Pancreas (tissue), 10 donors: ENCODE measurements around the gene TCL1A. TPM values are rescaled to one million over a fixed set of nuclear protein-coding genes. Genes with fewer than 3 reads are reported as not detected.
A peak's percentile ranks its signal among the peaks of the same experiment; 100 is the strongest.

Source experiments
- ATAC-seq, 4 donors: fragments of 200-7000 bp; cut with Tn5 transposase; one replicate each; pipeline versions ENCODE4 v1.8.0 to v1.9.1; 2020; ENCODE audit warnings: mild to moderate bottlenecking in 4 of 4, moderate library complexity in 4 of 4
- DNase-seq, 6 donors: peaks; one replicate each; pipeline ENCODE4 v3.0.0-alpha.2; 2020
- FAIRE-seq: peaks from 2 replicates; lab custom pipeline; 2012; peaks lifted over from hg19 to GRCh38; lab: Jason Lieb, UNC
- H3K27ac ChIP-seq, 4 donors: fragments of 200-600 bp; sonication (generic); 1 replicate in 3 of 4; 2 replicates in 1 of 4; pipeline versions ENCODE4 v1.5.0 to v1.8.0; 2020
- H3K27me3 ChIP-seq, 4 donors: fragments of 200-600 bp; one replicate each; pipeline ENCODE4 v1.8.0; 2021
- H3K36me3 ChIP-seq, 3 donors: fragments of 200-600 bp; sonication (generic) in 1 of 3; one replicate each; pipeline versions ENCODE4 v1.5.0 to v1.8.0; 2020 to 2021
- H3K4me1 ChIP-seq, 3 donors: fragments of 200-600 bp; one replicate each; pipeline ENCODE4 v1.8.0; 2021
- H3K4me3 ChIP-seq, 4 donors: fragments of 200-600 bp; sonication (generic) in 2 of 4; one replicate each; pipeline versions ENCODE4 v1.5.0 to v1.8.0; 2020 to 2021
- H3K9me3 ChIP-seq, 4 donors: fragments of 200-600 bp; one replicate each; pipeline ENCODE4 v1.8.0; 2021
- WGBS, 2 donors: extraction: QIAGEN DNeasy Blood & Tissue Kit; methylation state at CpG; one replicate each; pipeline ENCODE4 v1.1.7; 2013; 5-methylcytosine and 5-hydroxymethylcytosine counted together
- intact Hi-C, 3 donors: fragments of 100-400 bp; cut with DNase I; formaldehyde crosslinking; loops; one replicate each; pipeline versions ENCODE4 v1.11.1 to v1.14.2; 2022
- polyA plus RNA-seq, 2 donors: library from polyadenylated mRNA; stranded (reverse); fragments of 200-250 nt; gene quantifications; one replicate each; pipeline ENCODE4 v1.2.3, GENCODE V29; 2013
- total RNA-seq, 6 donors: library from RNA; stranded (reverse); fragmentation: NEBNext Ultra II Directional in 4 of 6; extraction: Animal tissue kit (Norgen Biotek cat#: 25700) in 4 of 6; gene quantifications; one replicate each; pipeline versions ENCODE4 v1.2.1 to v1.2.4, GENCODE V29; 2021 to 2023
- TF ChIP-seq, protein P1 (sequence below), 4 donors: fragments of 200-600 bp; sonication (generic) in 3 of 4; IDR thresholded peaks; one replicate each; pipeline versions ENCODE4 v1.5.0 to v1.8.0; 2021; ENCODE audit warnings: antibody characterized with exemption in 4 of 4
- donor health status: healthy with polysubstance abuse.
- donor health status: DM: no; HTN: no; CAD: no; lungs with moderate emphysema.
- donor health status: DM: no; HTN: no; CAD: no.
- donor health status: control.
- donor health status: control.
- donor health status: Bipolar disorder and iron deficiency.
- donor health status: DM: yes; HTN: yes; CAD: no.
- donor health status: DM: no; HTN: no; CAD: no.
- donor health status: DM: no; HTN: no; CAD: no.
- donor health status: DM: yes; HTN: yes; CAD: no.

TCL1A gene
- total and polyA plus RNA-seq, 8 donors: 0.09 to 0.16 TPM; not detected in 6

DNA sequence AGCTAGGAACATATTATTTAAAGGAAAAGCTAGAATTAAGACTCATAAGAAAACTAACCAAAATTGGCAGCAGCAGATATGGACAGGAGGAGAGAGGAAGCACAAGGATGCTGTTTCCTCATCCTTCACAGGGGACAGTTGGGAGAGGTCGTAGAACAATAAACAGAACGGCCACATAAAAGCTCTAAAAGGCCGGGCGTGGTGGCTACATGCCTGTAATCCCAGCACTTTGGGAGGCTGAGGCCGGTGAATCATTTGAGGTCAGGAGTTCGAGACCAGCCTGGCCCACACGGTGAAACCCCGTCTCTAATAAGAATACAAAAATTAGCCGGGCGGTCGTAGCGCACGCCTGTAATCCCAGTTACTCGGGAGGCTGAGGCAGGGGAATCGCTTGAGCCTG lies 17.2 kb downstream of the TCL1A start:
- no peaks in the 10 kb centered on the region for H3K36me3 ChIP-seq
- H3K27ac ChIP-seq: no peak overlapping the region
- TF ChIP-seq, protein P1, sequence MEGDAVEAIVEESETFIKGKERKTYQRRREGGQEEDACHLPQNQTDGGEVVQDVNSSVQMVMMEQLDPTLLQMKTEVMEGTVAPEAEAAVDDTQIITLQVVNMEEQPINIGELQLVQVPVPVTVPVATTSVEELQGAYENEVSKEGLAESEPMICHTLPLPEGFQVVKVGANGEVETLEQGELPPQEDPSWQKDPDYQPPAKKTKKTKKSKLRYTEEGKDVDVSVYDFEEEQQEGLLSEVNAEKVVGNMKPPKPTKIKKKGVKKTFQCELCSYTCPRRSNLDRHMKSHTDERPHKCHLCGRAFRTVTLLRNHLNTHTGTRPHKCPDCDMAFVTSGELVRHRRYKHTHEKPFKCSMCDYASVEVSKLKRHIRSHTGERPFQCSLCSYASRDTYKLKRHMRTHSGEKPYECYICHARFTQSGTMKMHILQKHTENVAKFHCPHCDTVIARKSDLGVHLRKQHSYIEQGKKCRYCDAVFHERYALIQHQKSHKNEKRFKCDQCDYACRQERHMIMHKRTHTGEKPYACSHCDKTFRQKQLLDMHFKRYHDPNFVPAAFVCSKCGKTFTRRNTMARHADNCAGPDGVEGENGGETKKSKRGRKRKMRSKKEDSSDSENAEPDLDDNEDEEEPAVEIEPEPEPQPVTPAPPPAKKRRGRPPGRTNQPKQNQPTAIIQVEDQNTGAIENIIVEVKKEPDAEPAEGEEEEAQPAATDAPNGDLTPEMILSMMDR (IDR thresholded peaks at IDR 0.05): no peak
- FAIRE-seq (no peak), DNase-seq (no peak), ATAC-seq (no peak)
- no peak overlapping the region for H3K4me3 ChIP-seq
- 83 to 84% methylated on average over 15 of the region's 15 CpGs for WGBS, 2 donors
- H3K27me3 ChIP-seq: no peaks in the 10 kb centered on the region
- intact Hi-C loops: no loop called here
- H3K4me1 ChIP-seq: no peaks in the 10 kb centered on the region
- H3K9me3 ChIP-seq: no peaks in the 10 kb centered on the region

DNA sequence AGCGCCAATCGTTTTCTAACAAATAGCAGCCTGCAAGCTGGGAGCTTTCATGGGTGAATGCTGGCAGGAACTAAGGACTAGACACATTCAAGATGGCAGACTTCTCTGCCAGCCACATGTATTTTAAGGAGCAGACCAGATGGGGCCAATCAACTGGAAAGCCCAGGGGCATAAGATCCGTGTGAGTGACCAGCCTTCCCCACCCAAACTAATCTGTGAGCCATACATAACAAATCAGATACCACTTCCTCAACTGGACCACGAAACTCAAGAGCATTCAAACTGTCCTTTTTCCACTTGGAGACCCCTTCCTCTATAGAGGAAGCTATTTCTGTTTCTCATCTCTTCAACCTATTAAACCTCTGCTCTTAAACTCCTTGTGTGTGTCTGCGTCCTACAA lies 18.0 kb downstream of the TCL1A start:
- Histone ChIP-seq H3K4me1 (no peaks in the 10 kb centered on the region), H3K27ac (no peak overlapping the region), H3K27me3 (no peaks in the 10 kb centered on the region), H3K36me3 (no peaks in the 10 kb centered on the region), H3K9me3 (no peaks in the 10 kb centered on the region), H3K4me3 (no peak overlapping the region)
- ATAC-seq (no peak), DNase-seq (no peak), FAIRE-seq (no peak)
- 85 to 91% methylated on average over 5 of the region's 5 CpGs for WGBS, 2 donors
- TF ChIP-seq, protein P1 (IDR thresholded peaks at IDR 0.05): no peak
- intact Hi-C loops: no loop called here

- WGBS, 2 donors: 72 to 77% methylated on average over 5 of the region's 5 CpGs
Measured at GRCh38 chr14:95695051-95695450, 18.9 kb downstream of the TCL1A start.

DNA sequence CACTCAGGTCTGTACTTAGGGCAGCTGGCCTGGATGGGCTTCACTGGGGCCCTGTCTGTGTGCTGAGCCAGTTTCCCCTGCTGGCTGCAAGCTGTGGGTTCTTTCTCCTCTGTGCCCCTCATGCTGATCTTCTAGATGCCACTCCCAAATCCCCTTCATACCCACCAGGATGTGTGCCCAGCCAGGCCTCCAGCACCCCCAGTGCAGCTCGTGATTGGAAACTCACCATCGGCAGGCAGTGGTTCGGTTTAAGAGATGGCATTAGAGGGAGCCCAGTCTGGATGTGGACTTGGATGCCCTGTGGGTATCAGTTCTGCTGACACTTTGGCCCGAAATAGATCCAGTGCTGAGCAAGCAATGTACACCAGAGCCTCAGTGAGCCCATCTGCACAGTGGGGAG lies 21.8 kb downstream of the TCL1A start:
- WGBS, 2 donors: 82 to 87% methylated on average over 4 of the region's 4 CpGs
- Histone ChIP-seq H3K27me3 (no peaks in the 10 kb centered on the region), H3K4me3 (no peak overlapping the region), H3K27ac (no peak overlapping the region), H3K36me3 (no peaks in the 10 kb centered on the region), H3K9me3 (no peaks in the 10 kb centered on the region), H3K4me1 (no peaks in the 10 kb centered on the region)
- no peak for ATAC-seq
- TF ChIP-seq, protein P1 (IDR thresholded peaks at IDR 0.05): no peak
- no peak for FAIRE-seq
- DNase-seq: no peak
- intact Hi-C loops: no loop called here

More at GRCh38 chr14:95695051-95695450, 18.9 kb downstream of the TCL1A start:
- ATAC-seq: no peak
- Histone ChIP-seq H3K4me3 (no peak overlapping the region), H3K36me3 (no peaks in the 10 kb centered on the region), H3K4me1 (no peaks in the 10 kb centered on the region), H3K27ac (no peak overlapping the region), H3K9me3 (no peaks in the 10 kb centered on the region), H3K27me3 (no peaks in the 10 kb centered on the region)
- intact Hi-C loops: no loop called here
- DNase-seq: no peak
- FAIRE-seq: no peak
- TF ChIP-seq, protein P1 (IDR thresholded peaks at IDR 0.05): no peak

GRCh38 chr14:95691591-95691990 lies 22.3 kb downstream of the TCL1A start:
- FAIRE-seq (no peak), ATAC-seq (no peak)
- WGBS, 2 donors: 89 to 91% methylated on average over 10 of the region's 10 CpGs

More at GRCh38 chr14:95691591-95691990, 22.3 kb downstream of the TCL1A start:
- intact Hi-C loops: no loop called here
- TF ChIP-seq, protein P1 (IDR thresholded peaks at IDR 0.05): no peak
- no peaks in the 10 kb centered on the region for H3K9me3 ChIP-seq
- no peaks in the 10 kb centered on the region for H3K27me3 ChIP-seq
- DNase-seq: peak in 1 of 6 donors; percentile 48
- H3K27ac ChIP-seq: no peak overlapping the region
- no peaks in the 10 kb centered on the region for H3K4me1 ChIP-seq
- no peak overlapping the region for H3K4me3 ChIP-seq
- no peaks in the 10 kb centered on the region for H3K36me3 ChIP-seq
